ENCODE measurements around the gene SNX25.
A peak's percentile ranks its signal among the peaks of the same experiment; 100 is the strongest.

The SNX25 gene

GRCh38 chr4:185272245-185272644 is 62.8 kb downstream of the SNX25 start:
- no peak overlapping the region for H3K4me3 ChIP-seq (ENCODE audit: low read length)
- no peak for TF ChIP-seq CTCF (IDR thresholded peaks at IDR 0.05; ENCODE audit: insufficient read depth, low read depth, low read length, missing control alignments)
- DNase-seq (ENCODE audit: low read depth), result no peak

- no peak for DNase-seq (ENCODE audit: low read depth)
- H3K4me3 ChIP-seq (ENCODE audit: low read length), result no peak overlapping the region
- no peak for TF ChIP-seq CTCF (IDR thresholded peaks at IDR 0.05; ENCODE audit: insufficient read depth, low read depth, low read length, missing control alignments)
These were observed 66.1 kb downstream of the SNX25 start for GRCh38 chr4:185275501-185275900.

- no peak for TF ChIP-seq CTCF (IDR thresholded peaks at IDR 0.05; ENCODE audit: insufficient read depth, low read depth, low read length, missing control alignments)
- no peak overlapping the region for H3K4me3 ChIP-seq (ENCODE audit: low read length)
- peak; percentile 50 for DNase-seq (ENCODE audit: low read depth)
These were observed 66.6 kb downstream of the SNX25 start for GRCh38 chr4:185276036-185276435.

GRCh38 chr4:185278716-185279115 is 69.3 kb downstream of the SNX25 start:
- no peak for TF ChIP-seq CTCF (IDR thresholded peaks at IDR 0.05; ENCODE audit: insufficient read depth, low read depth, low read length, missing control alignments)
- no peak for DNase-seq (ENCODE audit: low read depth)
- no peak overlapping the region for H3K4me3 ChIP-seq (ENCODE audit: low read length)

GRCh38 chr4:185280608-185281007 is 71.2 kb downstream of the SNX25 start:
- TF ChIP-seq CTCF (IDR thresholded peaks at IDR 0.05; ENCODE audit: insufficient read depth, low read depth, low read length, missing control alignments), result no peak
- H3K4me3 ChIP-seq (ENCODE audit: low read length), result no peak overlapping the region
- no peak for DNase-seq (ENCODE audit: low read depth)

- no peak for TF ChIP-seq CTCF (IDR thresholded peaks at IDR 0.05; ENCODE audit: insufficient read depth, low read depth, low read length, missing control alignments)
- peak; percentile 21 for DNase-seq (ENCODE audit: low read depth)
- H3K4me3 ChIP-seq (ENCODE audit: low read length), result no peak overlapping the region
These were observed 73.6 kb downstream of the SNX25 start for GRCh38 chr4:185282968-185283367.

- TF ChIP-seq CTCF (IDR thresholded peaks at IDR 0.05; ENCODE audit: insufficient read depth, low read depth, low read length, missing control alignments), result no peak
- DNase-seq (ENCODE audit: low read depth), result peak; percentile 38
- H3K4me3 ChIP-seq (ENCODE audit: low read length), result no peak overlapping the region
These were observed 74.3 kb downstream of the SNX25 start for GRCh38 chr4:185283723-185284122.

Data from epithelial cell of esophagus (primary cell).